GM12878 (cell line): ENCODE data around the gene CRIM1. TPM values are rescaled to one million over a fixed set of nuclear protein-coding genes. Genes with fewer than 3 reads are reported as not detected.

Experiments
- ATAC-seq: fragments of 200-7000 bp; cut with Tn5 transposase; 3 replicates; pipeline ENCODE4 v1.9.1; 2020; ENCODE audit warnings: mild to moderate bottlenecking, moderate library complexity
- BruUV-seq: library from RNA; stranded (reverse); fragments of 400-500 nt; replicated peaks from 2 replicates; lab custom pipeline; 2021; lab: Mats Ljungman, UMichigan
- CTCF ChIA-PET: fragments of 300-600 bp; sonication (Branson Sonifier 250); formaldehyde crosslinking; extraction: SDS; loops from one replicate; lab custom pipeline; 2021; ENCODE audit warnings: inconsistent platforms; lab: Yijun Ruan, JAX
- POLR2A ChIA-PET: fragments of 350-600 bp; formaldehyde crosslinking; extraction: SDS; loops from one replicate; lab custom pipeline; 2021; ENCODE audit warnings: inconsistent platforms; lab: Charles Lee
- RAD21 ChIA-PET: fragments of 300-600 bp; sonication (Branson Sonifier 250); formaldehyde crosslinking; loops from one replicate; lab custom pipeline; 2023; ENCODE audit warnings: antibody characterized with exemption; ENCODE audit not compliant: unreplicated experiment; lab: Charles Lee
- SMC1A ChIA-PET: fragments of 300-600 bp; sonication (Branson Sonifier 250); formaldehyde crosslinking; loops from one replicate; lab custom pipeline; 2023; ENCODE audit not compliant: unreplicated experiment, uncharacterized antibody; lab: Charles Lee
- DNase-seq: peaks from one replicate; pipeline ENCODE4 v3.0.0-alpha.2; 2011; ENCODE audit warnings: low read depth, low spot score
- FAIRE-seq: peaks from 3 replicates; lab custom pipeline; 2011; peaks lifted over from hg19 to GRCh38; lab: Jason Lieb, UNC
- H2AFZ ChIP-seq: 2 replicates; pipeline ENCODE4 v1.6.0; 2011; ENCODE audit warnings: low read depth, low read length, control low read depth; ENCODE audit not compliant: control insufficient read depth
- H3K27ac ChIP-seq: 2 replicates; pipeline ENCODE4 v1.5.1; 2011; ENCODE audit warnings: control low read depth; ENCODE audit not compliant: control insufficient read depth, insufficient read depth
- H3K27me3 ChIP-seq, 2 experiments: replicated peaks in 1 of 2; 2 replicates each; pipeline versions ENCODE4 v1.6.0 to v1.6.1; 2011; ENCODE audit warnings: low read length in 1 of 2; ENCODE audit not compliant: control insufficient read depth in 2 of 2, insufficient read depth in 2 of 2
- H3K36me3 ChIP-seq, 2 experiments: 2 replicates each; pipeline ENCODE4 v1.5.1; 2011; ENCODE audit warnings: low read length in 1 of 2; ENCODE audit not compliant: control insufficient read depth in 2 of 2, insufficient read depth in 2 of 2
- H3K4me1 ChIP-seq: 2 replicates; pipeline ENCODE4 v1.6.1; 2011; ENCODE audit warnings: mild to moderate bottlenecking, low read length, moderate library complexity, mixed read lengths; ENCODE audit not compliant: control insufficient read depth, insufficient read depth
- H3K4me2 ChIP-seq: 2 replicates; pipeline ENCODE4 v1.6.0; 2011; ENCODE audit warnings: control low read depth; ENCODE audit not compliant: control insufficient read depth, insufficient read depth
- H3K4me3 ChIP-seq: fragments of 200-600 bp; sonication (generic); 2 replicates; pipeline ENCODE4 v1.5.1; 2016
- H3K79me2 ChIP-seq: 2 replicates; pipeline ENCODE4 v1.6.0; 2011; ENCODE audit warnings: low read length; ENCODE audit not compliant: control insufficient read depth, insufficient read depth
- H3K9ac ChIP-seq: 2 replicates; pipeline ENCODE4 v1.8.0; 2011; ENCODE audit warnings: low read length, control low read depth, mixed read lengths; ENCODE audit not compliant: control insufficient read depth, insufficient read depth
- H3K9me3 ChIP-seq: replicated peaks from 3 replicates; pipeline ENCODE4 v1.5.1; 2011; ENCODE audit warnings: mild to moderate bottlenecking, low read length; ENCODE audit not compliant: control insufficient read depth, insufficient read depth
- H4K20me1 ChIP-seq: 2 replicates; pipeline ENCODE4 v1.6.0; 2011; ENCODE audit not compliant: control insufficient read depth, insufficient read depth
- CREB1 ChIP-seq: IDR thresholded peaks from 2 replicates; pipeline ENCODE4 v1.6.1; 2012; ENCODE audit warnings: low read depth, mild to moderate bottlenecking, inconsistent platforms
- CREM ChIP-seq: IDR thresholded peaks from 2 replicates; pipeline ENCODE4 v1.6.1; 2014; ENCODE audit warnings: antibody characterized with exemption, low read depth
- IKZF2 ChIP-seq, 2 experiments: fragments of 450-650 bp; IDR thresholded peaks; 2 replicates each; pipeline ENCODE4 v1.6.1; 2017; ENCODE audit warnings: mild to moderate bottlenecking in 2 of 2, moderate library complexity in 2 of 2
- IRF3 ChIP-seq: fragments of 450-650 bp; IDR thresholded peaks from 2 replicates; pipeline ENCODE4 v1.6.1; 2014; ENCODE audit warnings: mild to moderate bottlenecking
- RELB ChIP-seq: fragments of 450-650 bp; IDR thresholded peaks from 2 replicates; pipeline ENCODE4 v1.6.1; 2017; ENCODE audit warnings: low read depth, mild to moderate bottlenecking, moderate library complexity
- SKIL ChIP-seq: fragments of 450-650 bp; IDR thresholded peaks from 2 replicates; pipeline ENCODE4 v1.6.1; 2017; ENCODE audit warnings: mild to moderate bottlenecking, low read depth, inconsistent platforms; ENCODE audit not compliant: poor library complexity, severe bottlenecking
- SMARCA5 ChIP-seq: fragments of 450-650 bp; IDR thresholded peaks from 2 replicates; pipeline ENCODE4 v1.6.1; 2017; ENCODE audit warnings: mild to moderate bottlenecking
- ZNF207 ChIP-seq: fragments of 450-650 bp; IDR thresholded peaks from 2 replicates; pipeline ENCODE4 v1.6.1; 2014; ENCODE audit warnings: antibody characterized with exemption, mild to moderate bottlenecking, borderline replicate concordance
- WGBS: methylation state at CpG from one replicate; pipeline ENCODE4 v1.1.6; 2016; ENCODE audit warnings: low lambda C conversion rate; ENCODE audit not compliant: insufficient replicate concordance, insufficient coverage; ENCODE audit errors: missing lambda C conversion rate; 5-methylcytosine and 5-hydroxymethylcytosine counted together
- in situ Hi-C: fragments of 300-500 bp; cut with MboI; formaldehyde crosslinking; loops from 9 replicates; pipeline ENCODE4 v1.14.3; 2018; ENCODE audit warnings: mixed read lengths
- intact Hi-C: fragments of 100-400 bp; cut with micrococcal nuclease; formaldehyde crosslinking; loops from one replicate; pipeline ENCODE4 v1.14.2; 2022; ENCODE audit not compliant: unreplicated experiment
- polyA plus RNA-seq, 11 experiments: library from polyadenylated mRNA; depleted of rRNA in 4 of 11; unstranded in 6 of 11; stranded (reverse) in 5 of 11; fragments of >200 nt; fragmentation: Nextera tagmentation in 4 of 11; fragmentation: Illumina TruSeq in 1 of 11; extraction: Ambion mirVana in 4 of 11; extraction: Trizol in 1 of 11; gene quantifications; 1 replicate in 1 of 11; 2 replicates in 10 of 11; pipeline versions ENCODE4 v1.2.1 to v1.2.3, GENCODE V29; 2011 to 2016; ENCODE audit warnings: inconsistent platforms in 2 of 11, missing spikeins in 2 of 11, low read depth in 1 of 11
- total RNA-seq, 4 experiments: library from RNA; depleted of rRNA in 3 of 4; stranded (reverse); fragments of >200 nt in 3 of 4; fragmentation: Illumina TruSeq in 1 of 4; extraction: Trizol in 1 of 4; gene quantifications; 2 replicates each; pipeline versions ENCODE4 v1.2.1 to v1.2.3, GENCODE V29; 2013 to 2021

Gene CRIM1
- total and polyA plus RNA-seq, 10 of the 15 experiments (the other 5 are each of a cell fraction or from before 2014, with no cell fraction given) = 0.42 to 7.4 (median 3.1) TPM

GRCh38 chr2:36526226-36526625 lies 170.6 kb downstream of the CRIM1 start:
- in situ Hi-C loops = no loop called here

GRCh38 chr2:36528274-36528673 lies 172.7 kb downstream of the CRIM1 start:
- Histone ChIP-seq H3K4me2 (peak overlapping the region; percentile 7; the same call in 1 of the 2 replicates), H2AFZ (no peak overlapping the region; the same call in 1 of the 2 replicates), H3K9me3 (no peaks in the 10 kb centered on the region), H3K36me3 (no peaks in the 10 kb centered on the region), H4K20me1 (no peaks in the 10 kb centered on the region), H3K27me3 (no peaks in the 10 kb centered on the region), H3K9ac (no peak overlapping the region), H3K4me3 (no peak overlapping the region), H3K4me1 (peaks cover 24% of the 10 kb centered on the region), H3K27ac (no peak overlapping the region), H3K79me2 (no peaks in the 10 kb centered on the region)
- POLR2A ChIA-PET = no interaction called here
- FAIRE-seq = peak; percentile 61
- SMC1A ChIA-PET = interaction anchor here (0.8 to 1.2 kb wide), 4 partner anchors 15 to 70 kb away, joined by 3 to 6 read pairs (median 4); partner anchors contain the start of gene FEZ2
- peak; percentile 73 for ATAC-seq
- DNase-seq = no peak
- in situ Hi-C loops (no loop called here), intact Hi-C loops (no loop called here)
- RAD21 ChIA-PET = no interaction called here
- 73% methylated on average over 4 of the region's 4 CpGs for WGBS
- BruUV-seq = no TSS peak
- CTCF ChIA-PET = interaction anchor here (0.6 to 2.1 kb wide), 3 partner anchors 8 to 1010 kb away, joined by 3 to 6 read pairs (median 4); no protein-coding TSS in a partner anchor
- TF ChIP-seq SMARCA5 (no peak), RELB (peak; percentile 46; the same call in 1 of the 2 replicates), IKZF2 (IDR thresholded peaks at IDR 0.05) (peak; percentile 52 to 60; a peak in 2 of 4 replicates), CREB1 (0 out of 2 replicates have a peak, but pooled peaks have one; percentile 34), CREM (peak; percentile 27; the same call in 1 of the 2 replicates), IRF3 (no peak), SKIL (peak; percentile 37)

More at GRCh38 chr2:36526226-36526625, 170.6 kb downstream of the CRIM1 start:
- CTCF ChIA-PET = interaction anchor here (2.1 kb wide), 1 partner anchor 10 kb away, joined by 6 read pairs; no protein-coding TSS in a partner anchor
- no peaks in the 10 kb centered on the region for H3K9me3 ChIP-seq
- SMC1A ChIA-PET = interaction anchor here (1.0 kb wide), 1 partner anchor 20 kb away, joined by 3 read pairs; no protein-coding TSS in a partner anchor
- no peaks in the 10 kb centered on the region for H3K27me3 ChIP-seq
- no peak overlapping the region for H3K9ac ChIP-seq
- RAD21 ChIA-PET = no interaction called here
- H3K4me3 ChIP-seq = no peak overlapping the region
- H3K4me2 ChIP-seq = no peak overlapping the region
- no peak for FAIRE-seq
- no peak overlapping the region for H3K27ac ChIP-seq
- H2AFZ ChIP-seq = no peak overlapping the region
- no peaks in the 10 kb centered on the region for H4K20me1 ChIP-seq
- no peaks in the 10 kb centered on the region for H3K79me2 ChIP-seq
- no TSS peak for BruUV-seq
- no peak for ATAC-seq
- DNase-seq = no peak
- WGBS = 2% methylated on average over 2 of the region's 2 CpGs
- no peak for TF ChIP-seq ZNF207
- TF ChIP-seq, all 136 proteins: peak for 0
- H3K36me3 ChIP-seq = no peaks in the 10 kb centered on the region
- peaks cover 22% of the 10 kb centered on the region for H3K4me1 ChIP-seq
- POLR2A ChIA-PET = no interaction called here
- intact Hi-C loops = no loop called here
